ENCODE results near the gene GUCY1A2.
"Not testable (repeated sequence)": the region's sequence is repeated elsewhere in the genome, so short reads cannot be mapped to it uniquely, and the experiment has no call there.

GUCY1A2 gene

GRCh38 chr11:106794058-106794457 lies 224.2 kb downstream of the GUCY1A2 start:
- peaks cover 13% of the 10 kb centered on the region for H3K4me1 ChIP-seq (ENCODE audit: control insufficient read depth, insufficient read depth, low read length)
- no peak overlapping the region for H3K27ac ChIP-seq (ENCODE audit: low read depth, low read length)
- H3K27me3 ChIP-seq (ENCODE audit: control insufficient read depth, insufficient read depth, low read length), result no peaks in the 10 kb centered on the region
- H3K9ac ChIP-seq (ENCODE audit: low read depth, low read length), result no peak overlapping the region
- H3K4me3 ChIP-seq (ENCODE audit: low read depth, low read length), result no peak overlapping the region
- no peaks in the 10 kb centered on the region for H3K36me3 ChIP-seq (ENCODE audit: control insufficient read depth, insufficient read depth, low read length)
- H3K9me3 ChIP-seq (ENCODE audit: control insufficient read depth, insufficient read depth, low read length), result no peaks in the 10 kb centered on the region

DNA sequence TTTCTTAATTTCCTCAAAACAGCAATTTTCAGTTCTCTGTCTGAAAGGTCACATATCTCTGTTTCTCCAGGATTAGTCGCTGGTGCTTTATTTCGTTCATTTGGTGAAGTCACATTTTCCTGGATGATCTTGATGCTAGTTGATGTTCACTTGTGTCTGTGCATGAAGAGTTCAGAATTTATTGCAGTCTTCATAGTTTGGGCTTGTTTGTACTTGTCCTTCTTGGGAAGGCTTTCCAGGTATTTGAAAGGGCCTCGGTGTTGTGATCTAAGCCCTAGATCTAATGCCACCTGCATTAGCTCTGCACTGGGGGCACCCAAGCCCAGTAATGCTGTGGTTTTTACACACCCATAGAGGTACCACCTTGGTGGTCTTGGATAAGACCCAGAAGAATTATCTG lies 228.9 kb downstream of the GUCY1A2 start:
- Histone ChIP-seq H3K9ac (ENCODE audit: low read depth, low read length) (no peak overlapping the region), H3K4me3 (ENCODE audit: low read depth, low read length) (no peak overlapping the region), H3K27ac (ENCODE audit: low read depth, low read length) (no peak overlapping the region), H3K9me3 (ENCODE audit: control insufficient read depth, insufficient read depth, low read length) (no peaks in the 10 kb centered on the region), H3K36me3 (ENCODE audit: control insufficient read depth, insufficient read depth, low read length) (no peaks in the 10 kb centered on the region), H3K27me3 (ENCODE audit: control insufficient read depth, insufficient read depth, low read length) (no peaks in the 10 kb centered on the region), H3K4me1 (ENCODE audit: control insufficient read depth, insufficient read depth, low read length) (peaks cover 25% of the 10 kb centered on the region)

DNA sequence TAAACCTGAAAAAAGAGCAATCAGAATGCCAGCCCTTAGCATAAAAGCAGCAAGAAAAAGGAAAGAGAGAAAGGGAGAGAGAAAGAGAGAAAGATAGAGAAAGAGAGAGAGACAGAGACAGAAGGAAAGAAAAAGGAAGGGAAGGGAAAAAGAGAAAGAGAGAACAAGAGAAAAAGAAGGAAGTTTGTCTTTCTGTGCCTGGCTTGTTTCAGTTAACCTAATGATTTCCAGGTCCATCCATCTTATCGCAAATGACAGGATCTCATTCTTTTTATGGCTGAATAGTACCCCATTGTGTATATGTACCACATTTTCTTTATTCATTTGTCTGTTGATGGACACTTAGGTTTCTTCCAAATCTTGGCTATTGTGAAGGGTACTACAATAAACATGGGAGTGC lies 230.8 kb downstream of the GUCY1A2 start:
- no peak overlapping the region for H3K27ac ChIP-seq (ENCODE audit: low read depth, low read length)
- no peaks in the 10 kb centered on the region for H3K27me3 ChIP-seq (ENCODE audit: control insufficient read depth, insufficient read depth, low read length)
- peaks cover 12% of the 10 kb centered on the region; the same call in 1 of the 2 replicates for H3K4me1 ChIP-seq (ENCODE audit: control insufficient read depth, insufficient read depth, low read length)
- no peaks in the 10 kb centered on the region for H3K36me3 ChIP-seq (ENCODE audit: control insufficient read depth, insufficient read depth, low read length)
- no peak overlapping the region for H3K4me3 ChIP-seq (ENCODE audit: low read depth, low read length)
- no peaks in the 10 kb centered on the region for H3K9me3 ChIP-seq (ENCODE audit: control insufficient read depth, insufficient read depth, low read length)
- no peak overlapping the region for H3K9ac ChIP-seq (ENCODE audit: low read depth, low read length)

GRCh38 chr11:106785913-106786650 lies 232.2 kb downstream of the GUCY1A2 start:
- Histone ChIP-seq H3K9me3 (ENCODE audit: control insufficient read depth, insufficient read depth, low read length) (no peaks in the 10 kb centered on the region), H3K27ac (ENCODE audit: low read depth, low read length) (no peak overlapping the region), H3K4me1 (ENCODE audit: control insufficient read depth, insufficient read depth, low read length) (peaks cover 12% of the 10 kb centered on the region; the same call in 1 of the 2 replicates), H3K4me3 (ENCODE audit: low read depth, low read length) (no peak overlapping the region), H3K36me3 (ENCODE audit: control insufficient read depth, insufficient read depth, low read length) (no peaks in the 10 kb centered on the region), H3K9ac (ENCODE audit: low read depth, low read length) (no peak overlapping the region), H3K27me3 (ENCODE audit: control insufficient read depth, insufficient read depth, low read length) (no peaks in the 10 kb centered on the region)

DNA sequence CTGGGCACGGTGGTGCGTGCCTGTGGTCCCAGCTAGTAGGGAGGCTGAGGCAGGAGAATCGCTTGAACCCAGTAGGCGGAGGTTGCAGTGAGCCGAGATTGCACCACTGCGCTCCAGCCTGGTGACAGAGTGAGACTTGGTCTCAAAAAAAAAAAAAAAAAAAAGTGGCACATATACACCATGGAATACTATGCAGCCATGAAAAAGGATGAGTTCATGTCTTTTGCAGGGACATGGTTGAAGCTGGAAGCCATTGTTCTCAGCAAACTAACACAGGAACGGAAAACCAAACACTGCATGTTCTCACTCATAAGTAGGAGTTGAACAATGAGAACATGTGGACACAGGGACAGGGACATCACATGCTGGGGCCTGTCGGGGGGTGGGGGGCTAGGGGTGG lies 241.0 kb downstream of the GUCY1A2 start:
- H3K27ac ChIP-seq (ENCODE audit: low read depth, low read length); H3K27me3 ChIP-seq (ENCODE audit: control insufficient read depth, insufficient read depth, low read length); H3K4me3 ChIP-seq (ENCODE audit: low read depth, low read length); H3K36me3 ChIP-seq (ENCODE audit: control insufficient read depth, insufficient read depth, low read length); H3K4me1 ChIP-seq (ENCODE audit: control insufficient read depth, insufficient read depth, low read length); H3K9ac ChIP-seq (ENCODE audit: low read depth, low read length); H3K9me3 ChIP-seq (ENCODE audit: control insufficient read depth, insufficient read depth, low read length): not testable (repeated sequence)

DNA sequence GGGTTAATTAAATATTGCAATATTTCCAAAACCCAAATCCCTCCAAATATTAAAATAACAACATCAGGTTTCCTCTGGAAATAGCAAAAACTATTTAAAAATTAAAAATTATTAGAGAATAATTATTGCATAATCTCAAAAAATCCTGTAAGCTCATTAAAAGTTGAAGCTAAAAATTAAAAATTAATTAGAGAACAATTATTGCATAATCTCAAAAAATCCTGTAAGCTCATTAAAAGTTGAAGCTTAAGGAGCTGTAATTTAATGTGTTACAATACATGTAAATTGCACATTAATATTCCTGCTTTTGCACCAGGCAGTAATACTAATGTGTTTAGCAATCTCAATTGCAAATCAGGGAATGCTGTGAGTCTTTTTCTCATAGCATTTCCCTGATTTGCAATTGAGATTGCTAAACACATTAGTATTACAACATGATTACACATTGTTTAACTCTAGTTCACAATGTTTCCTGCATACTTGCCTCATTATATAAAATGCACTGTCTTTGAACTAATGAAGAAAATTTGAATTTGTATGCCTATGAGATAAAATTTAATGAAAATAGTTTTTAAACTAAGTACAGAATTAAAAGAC lies 247.7 kb downstream of the GUCY1A2 start:
- H3K27ac ChIP-seq (ENCODE audit: low read depth, low read length), result no peak overlapping the region
- peaks cover 13% of the 10 kb centered on the region for H3K4me1 ChIP-seq (ENCODE audit: control insufficient read depth, insufficient read depth, low read length)
- no peaks in the 10 kb centered on the region for H3K27me3 ChIP-seq (ENCODE audit: control insufficient read depth, insufficient read depth, low read length)
- no peak overlapping the region for H3K4me3 ChIP-seq (ENCODE audit: low read depth, low read length)
- H3K9ac ChIP-seq (ENCODE audit: low read depth, low read length), result no peak overlapping the region
- no peaks in the 10 kb centered on the region for H3K9me3 ChIP-seq (ENCODE audit: control insufficient read depth, insufficient read depth, low read length)
- H3K36me3 ChIP-seq (ENCODE audit: control insufficient read depth, insufficient read depth, low read length), result no peaks in the 10 kb centered on the region

DNA sequence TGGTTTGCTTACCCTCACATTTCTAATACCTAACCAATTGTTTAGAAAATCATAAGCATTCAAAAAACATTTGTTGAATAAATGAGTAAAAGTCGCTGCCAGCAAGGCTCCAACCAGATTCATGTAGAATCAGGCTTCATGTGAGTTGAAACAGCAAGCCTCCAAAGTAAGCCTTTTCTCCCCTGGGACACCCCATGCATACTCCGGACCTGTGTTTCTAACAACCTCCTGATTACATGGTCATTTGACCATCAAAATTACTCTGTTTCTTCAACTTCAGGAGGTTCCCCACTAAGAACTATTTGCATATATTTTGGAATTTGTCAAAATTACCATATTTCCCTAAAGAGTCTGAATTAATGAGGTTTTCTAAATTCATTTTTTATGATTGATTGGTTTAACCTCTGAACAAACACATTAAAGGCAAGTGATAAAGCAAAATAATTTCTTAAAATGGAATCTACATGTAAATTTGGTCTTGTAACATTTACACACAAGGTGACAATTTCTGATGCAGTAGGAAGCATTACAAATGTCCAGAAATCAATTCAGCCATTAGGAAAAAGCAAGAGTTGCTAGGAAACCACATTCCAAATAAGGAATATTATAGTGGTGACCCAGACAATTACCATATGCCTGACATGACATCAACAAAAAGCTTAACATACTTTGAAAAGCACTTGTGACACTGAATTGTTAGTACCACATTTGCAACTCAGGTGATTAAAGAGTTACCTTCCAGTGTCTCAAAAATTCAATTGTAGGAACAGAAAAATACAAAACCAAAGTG lies 252.6 kb downstream of the GUCY1A2 start:
- Histone ChIP-seq H3K27ac (ENCODE audit: low read depth, low read length) (no peak overlapping the region), H3K27me3 (ENCODE audit: control insufficient read depth, insufficient read depth, low read length) (no peaks in the 10 kb centered on the region), H3K4me3 (ENCODE audit: low read depth, low read length) (no peak overlapping the region; the same call in 1 of the 2 replicates), H3K4me1 (ENCODE audit: control insufficient read depth, insufficient read depth, low read length) (peaks cover 20% of the 10 kb centered on the region), H3K36me3 (ENCODE audit: control insufficient read depth, insufficient read depth, low read length) (no peaks in the 10 kb centered on the region), H3K9ac (ENCODE audit: low read depth, low read length) (no peak overlapping the region), H3K9me3 (ENCODE audit: control insufficient read depth, insufficient read depth, low read length) (no peaks in the 10 kb centered on the region)

DNA sequence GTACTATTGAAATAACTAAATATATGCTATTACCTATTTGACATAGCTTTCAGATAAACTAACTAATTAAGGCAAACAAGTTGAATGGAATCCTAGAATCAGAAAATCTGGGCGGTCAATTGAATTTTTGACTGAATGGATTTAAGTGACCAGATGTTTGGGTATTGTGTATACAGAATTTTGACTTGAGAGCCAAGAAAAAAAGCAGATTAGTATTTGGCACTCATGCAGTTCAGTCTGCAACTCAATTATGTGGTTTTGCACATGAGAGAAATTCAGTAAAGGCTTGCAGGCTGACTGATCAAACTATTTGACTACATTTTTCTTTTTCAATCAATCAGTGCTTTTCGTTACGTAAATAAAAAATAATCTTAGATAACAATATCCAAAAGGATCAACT lies 254.8 kb downstream of the GUCY1A2 start:
- H3K27me3 ChIP-seq (ENCODE audit: control insufficient read depth, insufficient read depth, low read length), result no peaks in the 10 kb centered on the region
- H3K9ac ChIP-seq (ENCODE audit: low read depth, low read length), result no peak overlapping the region
- H3K36me3 ChIP-seq (ENCODE audit: control insufficient read depth, insufficient read depth, low read length), result no peaks in the 10 kb centered on the region
- H3K4me1 ChIP-seq (ENCODE audit: control insufficient read depth, insufficient read depth, low read length), result peaks cover 20% of the 10 kb centered on the region
- no peaks in the 10 kb centered on the region for H3K9me3 ChIP-seq (ENCODE audit: control insufficient read depth, insufficient read depth, low read length)
- no peak overlapping the region for H3K4me3 ChIP-seq (ENCODE audit: low read depth, low read length)
- H3K27ac ChIP-seq (ENCODE audit: low read depth, low read length), result no peak overlapping the region

DNA sequence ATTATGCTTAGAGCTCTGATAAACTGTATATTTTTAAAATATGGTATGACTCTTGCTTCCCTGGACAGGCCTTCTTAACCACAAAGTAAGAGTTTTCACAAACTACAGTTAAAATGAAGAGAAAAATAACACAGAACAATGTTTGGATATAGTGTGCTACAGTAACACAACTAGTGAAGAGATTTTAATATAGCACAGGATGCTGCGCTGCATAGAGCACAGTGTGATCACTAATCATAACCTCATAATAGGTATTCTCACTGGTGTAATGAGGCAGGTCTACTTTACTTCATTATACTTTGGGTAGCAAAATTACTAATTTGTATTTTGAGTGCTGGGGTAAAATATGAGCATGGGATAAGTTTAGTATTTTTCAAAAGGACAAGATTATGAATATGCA lies 256.5 kb downstream of the GUCY1A2 start:
- H3K27me3 ChIP-seq (ENCODE audit: control insufficient read depth, insufficient read depth, low read length), result no peaks in the 10 kb centered on the region
- H3K4me1 ChIP-seq (ENCODE audit: control insufficient read depth, insufficient read depth, low read length), result peaks cover 18% of the 10 kb centered on the region
- no peaks in the 10 kb centered on the region; the same call in 1 of the 2 replicates for H3K9me3 ChIP-seq (ENCODE audit: control insufficient read depth, insufficient read depth, low read length)
- H3K4me3 ChIP-seq (ENCODE audit: low read depth, low read length), result no peak overlapping the region
- no peak overlapping the region for H3K9ac ChIP-seq (ENCODE audit: low read depth, low read length)
- no peak overlapping the region for H3K27ac ChIP-seq (ENCODE audit: low read depth, low read length)
- H3K36me3 ChIP-seq (ENCODE audit: control insufficient read depth, insufficient read depth, low read length), result no peaks in the 10 kb centered on the region

GRCh38 chr11:106761240-106761639 lies 257.0 kb downstream of the GUCY1A2 start:
- Histone ChIP-seq H3K4me1 (ENCODE audit: control insufficient read depth, insufficient read depth, low read length) (peaks cover 13% of the 10 kb centered on the region), H3K27ac (ENCODE audit: low read depth, low read length) (no peak overlapping the region), H3K9me3 (ENCODE audit: control insufficient read depth, insufficient read depth, low read length) (no peaks in the 10 kb centered on the region; the same call in 1 of the 2 replicates), H3K4me3 (ENCODE audit: low read depth, low read length) (no peak overlapping the region), H3K27me3 (ENCODE audit: control insufficient read depth, insufficient read depth, low read length) (no peaks in the 10 kb centered on the region), H3K36me3 (ENCODE audit: control insufficient read depth, insufficient read depth, low read length) (no peaks in the 10 kb centered on the region), H3K9ac (ENCODE audit: low read depth, low read length) (no peak overlapping the region)

DNA sequence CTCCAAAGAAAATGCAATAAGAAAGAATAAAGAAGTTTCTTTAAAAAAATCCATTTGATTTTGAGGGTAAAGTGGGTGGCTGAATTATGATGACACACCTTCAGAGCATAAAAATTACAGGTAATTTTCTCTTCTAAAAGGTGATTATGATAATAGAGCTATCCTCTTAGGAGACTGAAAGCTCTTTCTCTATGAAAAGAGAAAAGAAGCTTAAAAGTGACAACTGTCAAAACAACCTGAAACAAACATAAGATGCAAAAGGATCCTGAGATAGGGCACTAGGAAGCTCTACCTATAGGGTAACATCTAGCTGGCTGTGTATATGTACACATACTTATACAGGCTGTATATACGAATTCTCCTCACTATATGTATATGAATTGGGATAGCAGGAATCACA lies 270.2 kb downstream of the GUCY1A2 start:
- Histone ChIP-seq H3K4me1 (ENCODE audit: control insufficient read depth, insufficient read depth, low read length) (no peaks in the 10 kb centered on the region), H3K27me3 (ENCODE audit: control insufficient read depth, insufficient read depth, low read length) (no peaks in the 10 kb centered on the region), H3K9ac (ENCODE audit: low read depth, low read length) (no peak overlapping the region), H3K9me3 (ENCODE audit: control insufficient read depth, insufficient read depth, low read length) (no peaks in the 10 kb centered on the region), H3K36me3 (ENCODE audit: control insufficient read depth, insufficient read depth, low read length) (no peaks in the 10 kb centered on the region), H3K27ac (ENCODE audit: low read depth, low read length) (no peak overlapping the region), H3K4me3 (ENCODE audit: low read depth, low read length) (no peak overlapping the region)

Data from HUES48 (cell line).